B cell (primary cell): ENCODE results near the gene CCR2. TPM values are rescaled to one million over a fixed set of nuclear protein-coding genes. Genes with fewer than 3 reads are reported as not detected.

ENCODE experiments used
- ATAC-seq: fragments of 200-7000 bp; cut with Tn5 transposase; one replicate; pipeline ENCODE4 v1.10.0; 2021; ENCODE audit warnings: low read depth, mild to moderate bottlenecking, moderate number of reproducible peaks, moderate library complexity
- CTCF ChIA-PET: fragments of 350-600 bp; sonication (Branson Sonifier 250); formaldehyde crosslinking; loops from one replicate; lab custom pipeline; 2021; ENCODE audit warnings: antibody characterized with exemption, inconsistent platforms; lab: Charles Lee
- POLR2A ChIA-PET: fragments of 350-600 bp; sonication (Branson Sonifier 250); formaldehyde crosslinking; loops from one replicate; lab custom pipeline; 2021; ENCODE audit warnings: antibody characterized with exemption; lab: Charles Lee
- DNase-seq: peaks from one replicate; pipeline ENCODE4 v3.0.0; 2013
- H2AFZ ChIP-seq: 2 replicates; pipeline ENCODE4 v1.6.1; 2012; ENCODE audit warnings: mild to moderate bottlenecking, low read depth, low read length; ENCODE audit not compliant: insufficient read depth, poor library complexity, severe bottlenecking
- H3K27ac ChIP-seq, 2 donors: 1 replicate in 1 of 2; 2 replicates in 1 of 2; pipeline ENCODE4 v1.5.1; 2012 to 2013; ENCODE audit warnings: low read length in 2 of 2, mild to moderate bottlenecking in 2 of 2, moderate library complexity in 1 of 2
- H3K27me3 ChIP-seq, 4 experiments: fragments of 200-600 bp in 1 of 4; sonication (generic) in 1 of 4; replicated peaks in 1 of 4; 1 replicate in 2 of 4; 2 replicates in 2 of 4; pipeline versions ENCODE4 v1.6.1 to v1.7.0; 2013 to 2016; ENCODE audit warnings: low read length in 3 of 4, mild to moderate bottlenecking in 2 of 4, mixed read lengths in 1 of 4, moderate library complexity in 1 of 4; ENCODE audit not compliant: insufficient read depth in 4 of 4, control insufficient read depth in 3 of 4; ENCODE audit errors: control extremely low read depth in 1 of 4
- H3K36me3 ChIP-seq, 2 experiments: replicated peaks in 1 of 2; 1 replicate in 1 of 2; 2 replicates in 1 of 2; pipeline versions ENCODE4 v1.6.1 to v1.7.1; 2013; ENCODE audit warnings: low read length in 1 of 2; ENCODE audit not compliant: insufficient read depth in 2 of 2, control insufficient read depth in 1 of 2; ENCODE audit errors: control extremely low read depth in 1 of 2, extremely low read depth in 1 of 2
- H3K4me1 ChIP-seq, 2 donors: fragments of 200-600 bp in 1 of 2; sonication (generic) in 1 of 2; 1 replicate in 1 of 2; 2 replicates in 1 of 2; pipeline versions ENCODE4 v1.5.1 to v1.6.1; 2013 to 2017; ENCODE audit warnings: low read length in 2 of 2; ENCODE audit not compliant: control insufficient read depth in 2 of 2, insufficient read depth in 2 of 2
- H3K4me2 ChIP-seq: replicated peaks from 2 replicates; pipeline ENCODE3; 2012; ENCODE audit warnings: mild to moderate bottlenecking, low read depth, low read length; ENCODE audit not compliant: poor library complexity, severe bottlenecking
- H3K4me3 ChIP-seq, 5 experiments: fragments of 200-600 bp in 1 of 5; sonication (generic) in 1 of 5; 1 replicate in 3 of 5; 2 replicates in 2 of 5; pipeline versions ENCODE4 v1.5.1 to v1.7.0; 2011 to 2016; ENCODE audit warnings: low read length in 4 of 5, mild to moderate bottlenecking in 4 of 5, low read depth in 2 of 5, control low read depth in 1 of 5, moderate library complexity in 1 of 5; ENCODE audit not compliant: insufficient read depth in 1 of 5; ENCODE audit errors: control extremely low read depth in 1 of 5, extremely low read depth in 1 of 5
- H3K79me2 ChIP-seq: fragments of 200-600 bp; sonication (generic); one replicate; pipeline ENCODE4 v1.6.0; 2016; ENCODE audit warnings: low read length; ENCODE audit not compliant: control insufficient read depth, insufficient read depth
- H3K9ac ChIP-seq: fragments of 200-600 bp; sonication (generic); 2 replicates; pipeline ENCODE4 v1.6.1; 2017; ENCODE audit warnings: mild to moderate bottlenecking, low read length, moderate library complexity
- H3K9me3 ChIP-seq, 3 donors: one replicate each; pipeline versions ENCODE4 v1.6.1 to v1.7.1; 2013; ENCODE audit warnings: low read length in 2 of 3; ENCODE audit not compliant: control insufficient read depth in 2 of 3, insufficient read depth in 1 of 3; ENCODE audit errors: control extremely low read depth in 1 of 3
- H4K20me1 ChIP-seq: 2 replicates; pipeline ENCODE4 v1.6.0; 2012; ENCODE audit warnings: mild to moderate bottlenecking, low read length; ENCODE audit not compliant: insufficient read depth, control insufficient read depth, poor library complexity, severe bottlenecking
- H3K27ac Mint-ChIP-seq: one replicate; pipeline ENCODE4 v1.8.0; 2021; ENCODE audit warnings: mixed read lengths
- H3K27me3 Mint-ChIP-seq: one replicate; pipeline ENCODE4 v1.8.0; 2021; ENCODE audit warnings: mixed read lengths
- H3K4me1 Mint-ChIP-seq: one replicate; pipeline ENCODE4 v1.8.0; 2021; ENCODE audit warnings: mixed read lengths
- H3K4me3 Mint-ChIP-seq: one replicate; pipeline ENCODE4 v1.8.0; 2021; ENCODE audit warnings: mixed read lengths
- H3K9me3 Mint-ChIP-seq: one replicate; pipeline ENCODE4 v1.8.0; 2022; ENCODE audit warnings: mixed read lengths; ENCODE audit not compliant: insufficient read depth
- CTCF ChIP-seq: fragments of 200-600 bp; IDR thresholded peaks from one replicate; pipeline ENCODE4 v1.8.0; 2022; ENCODE audit warnings: antibody characterized with exemption, mild to moderate bottlenecking
- EZH2 ChIP-seq: IDR thresholded peaks from 2 replicates; pipeline ENCODE4 v1.6.1; 2012; ENCODE audit warnings: borderline replicate concordance, low read depth, mild to moderate bottlenecking, moderate library complexity, low read length; ENCODE audit not compliant: insufficient read depth, poor library complexity, severe bottlenecking
- WGBS: methylation state at CpG from one replicate; pipeline ENCODE4 v1.1.5; 2013; ENCODE audit warnings: missing lambda C conversion rate; ENCODE audit not compliant: insufficient coverage; 5-methylcytosine and 5-hydroxymethylcytosine counted together
- intact Hi-C: fragments of 100-400 bp; cut with micrococcal nuclease; formaldehyde crosslinking; loops from one replicate; pipeline ENCODE4 v1.10.0; 2022
- polyA plus RNA-seq: library from polyadenylated mRNA; depleted of rRNA; stranded (reverse); fragments of >200 nt; gene quantifications from 2 replicates; pipeline ENCODE4 v1.2.3, GENCODE V29; 2012
- total RNA-seq, 2 donors: library from RNA; stranded (reverse); fragments of 120-200 nt in 1 of 2; gene quantifications; 1 replicate in 1 of 2; 2 replicates in 1 of 2; pipeline versions ENCODE4 v1.2.3 to v1.2.4, GENCODE V29; 2013 to 2022

CCR2 gene
- total and polyA plus RNA-seq, 2 donors (not counting 1 experiment from before 2014, with no cell fraction given) = 0.34 to 0.82 TPM

GRCh38 chr3:46374755-46375154 is 20.8 kb downstream of the CCR2 start:
- WGBS = 97% methylated on average over 3 of the region's 3 CpGs
- Histone ChIP-seq H4K20me1 (no peaks in the 10 kb centered on the region), H3K36me3 (no peaks in the 10 kb centered on the region), H3K79me2 (no peaks in the 10 kb centered on the region), H3K27me3 (peaks cover 0 to 2% (median 0%) of the 10 kb centered on the region in 4 experiments), H3K9me3 (no peaks in the 10 kb centered on the region), H3K4me2 (no peak overlapping the region), H3K27ac (no peak overlapping the region), H3K4me3 (no peak overlapping the region), H3K4me1 (peaks cover 6 to 7% of the 10 kb centered on the region in 2 donors), H2AFZ (no peak overlapping the region), H3K9ac (no peak overlapping the region)
- peaks cover 27% of the 10 kb centered on the region for H3K4me1 Mint-ChIP-seq
- no peak for TF ChIP-seq EZH2
- TF ChIP-seq CTCF = no peak
- POLR2A ChIA-PET = no interaction called here
- no peak overlapping the region for H3K27ac Mint-ChIP-seq
- intact Hi-C loops = no loop called here
- DNase-seq = no peak
- CTCF ChIA-PET = interaction anchor here (1.0 to 13.1 kb wide), 4 partner anchors 9 to 292 kb away, joined by 3 to 233 read pairs (median 8); no protein-coding TSS in a partner anchor
- no peak for ATAC-seq
- H3K4me3 Mint-ChIP-seq = no peak overlapping the region
- H3K27me3 Mint-ChIP-seq = peaks cover 3% of the 10 kb centered on the region
- no peaks in the 10 kb centered on the region for H3K9me3 Mint-ChIP-seq

GRCh38 chr3:46375218-46375617 is 21.3 kb downstream of the CCR2 start:
- CTCF ChIA-PET = interaction anchor here (1.0 to 13.1 kb wide), 5 partner anchors 9 to 292 kb away, joined by 3 to 233 read pairs (median 4); no protein-coding TSS in a partner anchor
- DNase-seq (no peak), ATAC-seq (no peak)
- Mint-ChIP-seq H3K4me3 (no peak overlapping the region), H3K4me1 (peaks cover 27% of the 10 kb centered on the region), H3K27me3 (peaks cover 3% of the 10 kb centered on the region), H3K27ac (no peak overlapping the region), H3K9me3 (no peaks in the 10 kb centered on the region)
- peaks cover 0 to 2% (median 0%) of the 10 kb centered on the region in 4 experiments for H3K27me3 ChIP-seq
- TF ChIP-seq CTCF (no peak), EZH2 (no peak)
- WGBS = no CpG with 5 or more reads among the region's 2 CpGs
- peaks cover 10 to 12% of the 10 kb centered on the region in 2 donors for H3K4me1 ChIP-seq
- H3K9me3 ChIP-seq = no peaks in the 10 kb centered on the region
- H3K27ac ChIP-seq = no peak overlapping the region
- POLR2A ChIA-PET = no interaction called here
- H3K4me3 ChIP-seq = no peak overlapping the region
- no peak overlapping the region for H2AFZ ChIP-seq
- intact Hi-C loops = no loop called here
- no peak overlapping the region for H3K9ac ChIP-seq
- no peaks in the 10 kb centered on the region for H3K36me3 ChIP-seq
- H3K4me2 ChIP-seq = no peak overlapping the region
- no peaks in the 10 kb centered on the region for H3K79me2 ChIP-seq
- H4K20me1 ChIP-seq = no peaks in the 10 kb centered on the region
